Common myeloid progenitor, CD34-positive (primary cell): ENCODE measurements around the gene MED12L.
A peak's percentile ranks its signal among the peaks of the same experiment; 100 is the strongest.

Experiments
- CTCF ChIA-PET: fragments of 350-600 bp; sonication (Branson Sonifier 250); formaldehyde crosslinking; loops from one replicate; lab custom pipeline; 2021; ENCODE audit warnings: antibody characterized with exemption; lab: Charles Lee
- POLR2A ChIA-PET: fragments of 350-600 bp; sonication (Branson Sonifier 250); formaldehyde crosslinking; loops from one replicate; lab custom pipeline; 2021; ENCODE audit warnings: antibody characterized with exemption; lab: Charles Lee
- DNase-seq, 3 donors: peaks; one replicate each; pipeline versions ENCODE4 v3.0.0 to v3.0.0-alpha.2; 2013
- H3K27ac ChIP-seq, 2 experiments: 1 replicate in 1 of 2; 2 replicates in 1 of 2; pipeline ENCODE4 v1.7.0; 2013; ENCODE audit warnings: inconsistent platforms in 2 of 2, low read length in 2 of 2, mild to moderate bottlenecking in 2 of 2, low read depth in 1 of 2, moderate library complexity in 1 of 2; ENCODE audit not compliant: severe bottlenecking in 2 of 2, insufficient read depth in 1 of 2, poor library complexity in 1 of 2
- H3K27me3 ChIP-seq, 5 experiments: replicated peaks in 2 of 5; 1 replicate in 3 of 5; 2 replicates in 2 of 5; pipeline versions ENCODE4 v1.6.1 to v1.7.0; 2013; ENCODE audit warnings: low read length in 4 of 5, mild to moderate bottlenecking in 2 of 5, moderate library complexity in 2 of 5, inconsistent platforms in 1 of 5; ENCODE audit not compliant: insufficient read depth in 5 of 5, control insufficient read depth in 4 of 5
- H3K36me3 ChIP-seq, 4 experiments: 1 replicate in 2 of 4; 2 replicates in 2 of 4; pipeline versions ENCODE4 v1.6.1 to v1.7.0; 2013; ENCODE audit warnings: low read length in 3 of 4, control low read depth in 1 of 4, mild to moderate bottlenecking in 1 of 4; ENCODE audit not compliant: control insufficient read depth in 4 of 4, insufficient read depth in 4 of 4
- H3K4me1 ChIP-seq, 4 experiments: 1 replicate in 3 of 4; 2 replicates in 1 of 4; pipeline versions ENCODE4 v1.6.1 to v1.7.1; 2013; ENCODE audit warnings: low read length in 3 of 4, mild to moderate bottlenecking in 3 of 4, control low read depth in 1 of 4, inconsistent platforms in 1 of 4, moderate library complexity in 1 of 4; ENCODE audit not compliant: control insufficient read depth in 4 of 4, insufficient read depth in 4 of 4; ENCODE audit errors: control extremely low read depth in 1 of 4
- H3K4me3 ChIP-seq, 7 experiments: 1 replicate in 4 of 7; 2 replicates in 3 of 7; pipeline versions ENCODE4 v1.5.1 to v1.7.0; 2013; ENCODE audit warnings: mild to moderate bottlenecking in 7 of 7, low read length in 6 of 7, moderate library complexity in 6 of 7, inconsistent platforms in 2 of 7, low read depth in 2 of 7, control low read depth in 1 of 7; ENCODE audit not compliant: insufficient read depth in 4 of 7, control insufficient read depth in 1 of 7; ENCODE audit errors: extremely low read depth in 1 of 7
- H3K9me3 ChIP-seq, 5 experiments: 1 replicate in 4 of 5; 2 replicates in 1 of 5; pipeline versions ENCODE4 v1.6.1 to v1.7.1; 2013; ENCODE audit warnings: low read length in 4 of 5, mild to moderate bottlenecking in 2 of 5, inconsistent platforms in 1 of 5, low read depth in 1 of 5, moderate library complexity in 1 of 5; ENCODE audit not compliant: control insufficient read depth in 4 of 5, insufficient read depth in 2 of 5; ENCODE audit errors: control extremely low read depth in 1 of 5
- WGBS: methylation state at CpG from one replicate; pipeline ENCODE4 v1.1.5; 2013; ENCODE audit not compliant: insufficient coverage; 5-methylcytosine and 5-hydroxymethylcytosine counted together

The MED12L gene

DNA sequence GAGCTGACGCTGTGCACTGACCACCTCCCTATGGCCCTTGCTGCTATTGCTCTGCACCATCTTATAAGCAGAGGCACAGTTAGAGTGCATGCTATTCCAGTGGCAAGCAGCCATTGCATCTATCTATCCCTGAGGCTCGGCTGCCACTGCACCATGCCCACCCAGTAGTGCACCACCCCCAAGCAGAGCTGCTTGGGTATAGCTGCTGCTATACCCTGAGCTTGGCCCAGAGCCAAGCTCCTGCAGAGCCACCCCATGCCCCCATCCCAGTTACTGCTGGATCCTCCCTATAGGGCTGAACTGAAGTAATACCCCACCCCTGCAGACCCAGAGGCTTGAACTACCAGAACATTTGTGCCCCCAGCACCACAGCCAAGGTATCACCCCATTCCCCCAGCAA, 395.0 kb downstream of the MED12L start:
- WGBS = 95% methylated on average over 2 of the region's 2 CpGs
- Histone ChIP-seq H3K36me3 (no peaks in the 10 kb centered on the region), H3K4me1 (no peaks in the 10 kb centered on the region), H3K9me3 (peaks cover 3 to 16% (median 5%) of the 10 kb centered on the region in 5 experiments), H3K27me3 (no peaks in the 10 kb centered on the region), H3K4me3 (no peak overlapping the region), H3K27ac (no peak overlapping the region)
- ChIA-PET POLR2A (no interaction called here), CTCF (interaction anchor here (1.6 kb wide), 1 partner anchor 13 kb away, joined by 5 read pairs; no protein-coding TSS in a partner anchor)
- DNase-seq = no peak

DNA sequence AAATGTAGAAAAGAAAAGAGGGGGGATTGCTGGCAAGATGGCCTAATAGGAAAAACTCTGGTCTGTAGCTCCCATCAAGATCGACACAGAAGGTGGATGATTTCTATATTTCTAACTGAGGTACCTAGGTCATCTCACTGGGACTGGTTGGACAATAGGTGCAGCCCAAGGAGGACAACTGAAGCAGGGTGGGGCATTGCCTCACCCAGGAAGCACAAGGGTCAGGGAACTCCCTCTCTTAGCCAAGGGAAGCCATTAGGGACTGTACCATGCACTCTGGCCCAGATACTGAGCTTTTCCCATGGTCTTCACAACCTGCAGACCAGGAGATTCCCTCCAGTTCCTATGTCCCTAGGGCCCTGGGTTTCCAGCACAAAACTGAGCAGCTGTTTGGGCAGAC, 398.0 kb downstream of the MED12L start:
- no peak for DNase-seq
- ChIA-PET CTCF (no interaction called here), POLR2A (no interaction called here)
- H3K9me3 ChIP-seq = peaks cover 3 to 16% (median 5%) of the 10 kb centered on the region in 5 experiments
- H3K27ac ChIP-seq = no peak overlapping the region
- no peak overlapping the region for H3K4me3 ChIP-seq
- 100% methylated on average over 1 of the region's 1 CpG for WGBS
- no peaks in the 10 kb centered on the region for H3K4me1 ChIP-seq
- H3K27me3 ChIP-seq = no peaks in the 10 kb centered on the region
- no peaks in the 10 kb centered on the region for H3K36me3 ChIP-seq

DNA sequence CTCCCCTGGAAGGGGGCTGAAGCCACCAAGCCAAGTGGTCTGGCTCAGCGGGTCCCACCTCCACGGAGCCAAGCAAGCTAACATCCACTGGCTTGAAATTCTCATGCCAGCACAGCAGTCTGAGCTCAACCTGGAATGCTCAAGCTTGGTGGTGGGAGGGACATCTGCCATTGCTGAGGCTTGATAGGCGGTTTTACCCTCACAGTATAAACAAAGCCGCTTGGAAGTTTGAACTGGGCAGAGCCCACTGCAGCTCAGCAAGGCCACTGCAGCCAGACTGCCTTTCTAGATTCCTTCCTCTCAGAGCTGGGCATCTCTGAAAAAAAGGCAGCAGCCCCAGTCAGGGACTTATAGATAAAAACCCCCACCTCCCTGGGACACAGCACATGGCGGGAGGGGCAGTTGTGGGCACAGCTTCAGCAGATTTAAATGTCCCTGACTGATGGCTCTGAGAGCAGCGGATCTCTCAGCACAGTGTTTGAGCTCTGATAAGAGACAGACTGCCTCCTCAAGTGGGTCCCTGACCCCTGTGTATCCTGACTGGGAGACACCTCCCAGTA, 398.6 kb downstream of the MED12L start:
- peaks cover 3 to 16% (median 5%) of the 10 kb centered on the region in 5 experiments for H3K9me3 ChIP-seq
- POLR2A ChIA-PET = no interaction called here
- H3K27ac ChIP-seq = no peak overlapping the region
- H3K27me3 ChIP-seq = no peaks in the 10 kb centered on the region
- H3K36me3 ChIP-seq = no peaks in the 10 kb centered on the region
- WGBS = 100% methylated on average over 5 of the region's 6 CpGs
- H3K4me1 ChIP-seq = no peaks in the 10 kb centered on the region
- no peak overlapping the region for H3K4me3 ChIP-seq
- CTCF ChIA-PET = interaction anchor here (1.5 kb wide), 1 partner anchor 15 kb away, joined by 4 read pairs; no protein-coding TSS in a partner anchor
- peak in 1 of 3 donors; percentile 47 for DNase-seq
